PC-9 (cell line): ENCODE measurements around the gene ARHGEF39. TPM values are rescaled to one million over a fixed set of nuclear protein-coding genes. Genes with fewer than 3 reads are reported as not detected.

Source experiments
- BruUV-seq: library from RNA; stranded (reverse); fragments of 400-500 nt; replicated peaks from 2 replicates; lab custom pipeline; 2021; lab: Mats Ljungman, UMichigan
- CTCF ChIA-PET: fragments of 300-600 bp; sonication (Branson Sonifier 250); formaldehyde crosslinking; loops from one replicate; lab custom pipeline; 2022; ENCODE audit warnings: antibody characterized with exemption; lab: Charles Lee
- POLR2A ChIA-PET: fragments of 300-600 bp; sonication (Branson Sonifier 250); formaldehyde crosslinking; loops from one replicate; lab custom pipeline; 2022; ENCODE audit warnings: antibody characterized with exemption; ENCODE audit not compliant: unreplicated experiment; lab: Charles Lee
- DNase-seq, 2 experiments: peaks; one replicate each; pipeline versions ENCODE4 v3.0.0 to v3.0.0-alpha.2; 2015 to 2022; ENCODE audit warnings: mixed read lengths in 1 of 2
- H2AFZ ChIP-seq: fragments of 200-600 bp; sonication (generic); 2 replicates; pipeline ENCODE4 v1.8.1; 2017; ENCODE audit warnings: antibody characterized with exemption
- H3F3A ChIP-seq: fragments of 200-600 bp; sonication (generic); 2 replicates; pipeline ENCODE4 v1.8.1; 2017; ENCODE audit warnings: antibody characterized with exemption, mild to moderate bottlenecking, low read depth; ENCODE audit not compliant: insufficient read depth
- H3K27ac ChIP-seq: fragments of 200-600 bp; sonication (generic); 2 replicates; pipeline ENCODE4 v1.6.1; 2016; ENCODE audit warnings: mixed run types
- H3K27me3 ChIP-seq: fragments of 200-600 bp; sonication (generic); 2 replicates; pipeline ENCODE4 v1.6.1; 2016; ENCODE audit warnings: low read depth, mixed run types; ENCODE audit not compliant: insufficient read depth
- H3K36me3 ChIP-seq: fragments of 200-600 bp; sonication (generic); 2 replicates; pipeline ENCODE4 v1.6.1; 2016; ENCODE audit warnings: low read depth, mixed run types
- H3K4me1 ChIP-seq: fragments of 200-600 bp; sonication (generic); replicated peaks from 2 replicates; pipeline ENCODE4 v1.6.1; 2016; ENCODE audit warnings: mixed run types; ENCODE audit not compliant: insufficient read depth
- H3K4me2 ChIP-seq: fragments of 200-600 bp; sonication (generic); 2 replicates; pipeline ENCODE4 v1.6.1; 2017; ENCODE audit warnings: mixed run types
- H3K4me3 ChIP-seq: fragments of 200-600 bp; sonication (generic); 2 replicates; pipeline ENCODE4 v1.6.1; 2016; ENCODE audit warnings: mixed run types
- H3K79me2 ChIP-seq: fragments of 200-600 bp; sonication (generic); 2 replicates; pipeline ENCODE4 v1.6.1; 2017; ENCODE audit warnings: low read depth, mixed run types
- H3K9me2 ChIP-seq: fragments of 200-600 bp; sonication (generic); 2 replicates; pipeline ENCODE4 v1.8.1; 2017; ENCODE audit warnings: mild to moderate bottlenecking; ENCODE audit not compliant: insufficient read depth
- H3K9me3 ChIP-seq: fragments of 200-600 bp; sonication (generic); 2 replicates; pipeline ENCODE4 v1.8.1; 2016; ENCODE audit warnings: low read depth; ENCODE audit not compliant: insufficient read depth
- H4K20me1 ChIP-seq: fragments of 200-600 bp; sonication (generic); 2 replicates; pipeline ENCODE4 v1.8.1; 2017; ENCODE audit not compliant: insufficient read depth
- EZH2 ChIP-seq: fragments of 200-600 bp; sonication (generic); IDR thresholded peaks from 2 replicates; pipeline ENCODE4 v1.8.0; 2017; ENCODE audit warnings: antibody characterized with exemption, low read depth
- intact Hi-C: fragments of 100-400 bp; cut with micrococcal nuclease; formaldehyde crosslinking; loops from one replicate; pipeline ENCODE4 v1.10.0; 2022; ENCODE audit not compliant: unreplicated experiment
- total RNA-seq: library from RNA; stranded (reverse); gene quantifications from 2 replicates; pipeline ENCODE4 v1.2.3, GENCODE V29; 2021
- TF ChIP-seq, protein P1 (sequence below): fragments of 200-600 bp; sonication (generic); conservative IDR thresholded peaks from 2 replicates; pipeline ENCODE4 v1.6.1; 2017; ENCODE audit warnings: mixed run types, antibody characterized with exemption, mild to moderate bottlenecking, moderate library complexity

Gene ARHGEF39
- total RNA-seq, 1 experiment from 2014 or later: 15.6 TPM

DNA sequence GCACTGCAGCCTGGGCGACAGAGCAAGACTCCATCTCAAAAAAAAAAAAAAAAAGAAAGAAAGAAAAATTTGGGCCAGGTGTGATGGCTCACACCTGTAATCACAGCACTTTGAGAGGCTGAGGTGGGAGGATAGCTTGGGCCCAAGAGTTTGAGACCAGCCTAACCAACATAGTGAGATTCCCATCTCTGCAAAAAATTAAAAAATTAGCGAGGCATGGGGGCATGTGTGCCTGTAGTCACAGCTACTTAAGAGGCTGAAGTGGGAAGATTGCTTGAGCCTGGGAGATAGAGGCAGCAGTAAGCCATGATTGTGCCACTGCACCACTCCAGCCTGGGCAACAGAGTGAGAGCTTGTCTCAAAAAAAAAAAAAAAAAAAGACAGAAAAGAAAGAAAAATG lies 11.4 kb downstream of the ARHGEF39 start:
- POLR2A ChIA-PET: interaction anchor here (0.6 kb wide), 1 partner anchor 96 kb away, joined by 7 read pairs; no protein-coding TSS in a partner anchor
- no peak overlapping the region for H3K27ac ChIP-seq
- CTCF ChIA-PET: interaction anchor here (0.6 kb wide), 1 partner anchor 135 kb away, joined by 4 read pairs; no protein-coding TSS in a partner anchor

DNA sequence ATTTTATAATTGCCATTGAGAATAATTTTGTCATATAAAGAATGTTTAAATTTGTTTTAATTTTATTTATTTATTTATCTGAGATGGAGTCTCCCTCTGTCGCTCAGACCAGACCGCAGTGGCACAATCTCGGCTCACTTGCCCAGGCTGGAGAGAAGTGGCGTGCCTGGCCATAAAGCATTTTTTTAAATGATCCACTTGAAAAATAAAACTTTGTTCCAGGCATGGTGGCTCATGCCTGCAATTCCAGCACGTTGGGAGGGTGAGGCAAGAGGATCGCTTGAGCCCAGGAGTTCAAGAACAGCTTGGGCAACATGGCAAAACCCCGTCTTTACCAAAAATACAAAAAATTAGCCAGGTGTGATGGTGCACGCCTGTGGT lies 12.2 kb downstream of the ARHGEF39 start:
- no peaks in the 10 kb centered on the region for H3K79me2 ChIP-seq
- POLR2A ChIA-PET: no interaction called here
- no peak overlapping the region for H3K4me2 ChIP-seq
- peaks cover 26% of the 10 kb centered on the region for H3K4me1 ChIP-seq
- H3F3A ChIP-seq: peaks cover 16% of the 10 kb centered on the region; the same call in 1 of the 2 replicates
- H3K36me3 ChIP-seq: no peaks in the 10 kb centered on the region
- no peak for DNase-seq
- TF ChIP-seq EZH2: no peak
- TF ChIP-seq, protein P1, sequence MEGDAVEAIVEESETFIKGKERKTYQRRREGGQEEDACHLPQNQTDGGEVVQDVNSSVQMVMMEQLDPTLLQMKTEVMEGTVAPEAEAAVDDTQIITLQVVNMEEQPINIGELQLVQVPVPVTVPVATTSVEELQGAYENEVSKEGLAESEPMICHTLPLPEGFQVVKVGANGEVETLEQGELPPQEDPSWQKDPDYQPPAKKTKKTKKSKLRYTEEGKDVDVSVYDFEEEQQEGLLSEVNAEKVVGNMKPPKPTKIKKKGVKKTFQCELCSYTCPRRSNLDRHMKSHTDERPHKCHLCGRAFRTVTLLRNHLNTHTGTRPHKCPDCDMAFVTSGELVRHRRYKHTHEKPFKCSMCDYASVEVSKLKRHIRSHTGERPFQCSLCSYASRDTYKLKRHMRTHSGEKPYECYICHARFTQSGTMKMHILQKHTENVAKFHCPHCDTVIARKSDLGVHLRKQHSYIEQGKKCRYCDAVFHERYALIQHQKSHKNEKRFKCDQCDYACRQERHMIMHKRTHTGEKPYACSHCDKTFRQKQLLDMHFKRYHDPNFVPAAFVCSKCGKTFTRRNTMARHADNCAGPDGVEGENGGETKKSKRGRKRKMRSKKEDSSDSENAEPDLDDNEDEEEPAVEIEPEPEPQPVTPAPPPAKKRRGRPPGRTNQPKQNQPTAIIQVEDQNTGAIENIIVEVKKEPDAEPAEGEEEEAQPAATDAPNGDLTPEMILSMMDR: no peak
- CTCF ChIA-PET: no interaction called here
- peak overlapping the region; percentile 39; the same call in 1 of the 2 replicates for H3K27ac ChIP-seq
- H3K27me3 ChIP-seq: no peaks in the 10 kb centered on the region
- no peaks in the 10 kb centered on the region for H4K20me1 ChIP-seq
- no peak overlapping the region for H3K4me3 ChIP-seq
- no peaks in the 10 kb centered on the region for H3K9me2 ChIP-seq
- no peaks in the 10 kb centered on the region for H3K9me3 ChIP-seq
- intact Hi-C loops: no loop called here
- no TSS peak for BruUV-seq
- H2AFZ ChIP-seq: no peak overlapping the region

More for the DNA sequence above, 11.4 kb downstream of the ARHGEF39 start:
- Histone ChIP-seq H3K4me2 (no peak overlapping the region), H3K4me3 (no peak overlapping the region), H4K20me1 (no peaks in the 10 kb centered on the region), H3F3A (peaks cover 17% of the 10 kb centered on the region; the same call in 1 of the 2 replicates), H3K79me2 (no peaks in the 10 kb centered on the region), H3K4me1 (peaks cover 26% of the 10 kb centered on the region), H3K36me3 (no peaks in the 10 kb centered on the region), H3K9me3 (no peaks in the 10 kb centered on the region), H3K27me3 (no peaks in the 10 kb centered on the region), H2AFZ (no peak overlapping the region), H3K9me2 (no peaks in the 10 kb centered on the region)
- intact Hi-C loops: no loop called here
- no peak for TF ChIP-seq EZH2
- TF ChIP-seq, protein P1: no peak
- no TSS peak for BruUV-seq
- DNase-seq: no peak

DNA sequence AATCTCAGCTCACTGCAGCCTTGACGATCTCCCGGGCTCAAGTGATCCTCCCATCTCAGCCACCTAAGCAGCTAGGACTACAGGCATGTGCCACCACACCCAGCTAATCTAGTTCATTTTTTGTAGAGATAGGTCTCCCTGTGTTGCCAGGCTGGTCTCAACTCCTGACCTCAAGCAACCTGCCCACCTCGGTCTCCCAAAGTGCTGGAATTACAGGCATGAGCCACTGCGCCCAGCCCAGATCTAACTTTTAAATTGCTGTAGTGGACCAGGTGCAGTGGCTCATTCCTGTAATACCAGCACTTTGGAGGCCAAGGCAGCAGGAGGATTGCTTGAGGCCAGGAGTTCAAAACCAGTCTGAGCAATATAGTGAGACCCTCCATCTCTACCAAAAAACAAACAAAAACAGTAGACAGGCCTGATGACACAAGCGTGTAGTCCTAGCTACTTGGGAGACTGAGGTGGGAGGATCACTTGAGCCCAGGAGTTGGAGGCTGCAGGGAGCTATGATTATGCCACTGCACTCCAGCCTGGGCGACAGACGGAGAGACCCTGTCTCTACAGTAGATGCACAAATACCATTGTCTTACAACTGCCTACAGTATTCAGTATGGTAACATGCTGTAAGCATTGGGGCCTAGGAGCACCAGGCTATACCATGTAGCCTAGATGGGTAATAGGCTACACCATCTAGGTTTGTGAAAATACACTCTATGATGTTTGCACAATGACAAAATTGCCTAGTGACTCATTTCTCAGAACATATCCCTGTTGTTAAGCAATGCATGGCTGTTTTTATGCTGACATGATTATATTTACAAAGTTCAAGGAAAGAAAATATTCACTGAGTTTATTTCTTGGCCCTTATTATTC lies 12.8 kb downstream of the ARHGEF39 start:
- Histone ChIP-seq H3K9me3 (no peaks in the 10 kb centered on the region), H3K27me3 (no peaks in the 10 kb centered on the region), H2AFZ (no peak overlapping the region), H3F3A (peaks cover 16% of the 10 kb centered on the region; the same call in 1 of the 2 replicates), H3K79me2 (no peaks in the 10 kb centered on the region), H3K4me2 (peak overlapping the region; percentile 43), H3K9me2 (no peaks in the 10 kb centered on the region), H4K20me1 (no peaks in the 10 kb centered on the region), H3K36me3 (no peaks in the 10 kb centered on the region), H3K27ac (peak overlapping the region; percentile 39), H3K4me3 (no peak overlapping the region), H3K4me1 (peaks cover 23% of the 10 kb centered on the region)
- no TSS peak for BruUV-seq
- ChIA-PET CTCF (no interaction called here), POLR2A (interaction anchor here (0.5 to 0.7 kb wide), 6 partner anchors 9 to 261 kb away, joined by 3 read pairs; partner anchors contain the start of gene CREB3)
- no peak for TF ChIP-seq EZH2
- TF ChIP-seq, protein P1: no peak
- peak; percentile 60 to 74 for DNase-seq
- intact Hi-C loops: no loop called here
